22Rv1 (cell line): Measurements from ENCODE around the gene SIRT7.

Experiments
- CTCF ChIP-seq: fragments of 450-650 bp; IDR thresholded peaks from 2 replicates; pipeline ENCODE4 v1.5.1; 2017; ENCODE audit warnings: mild to moderate bottlenecking
- ZFX ChIP-seq: fragments of 450-650 bp; IDR thresholded peaks from 2 replicates; pipeline ENCODE4 v1.6.1; 2017; ENCODE audit warnings: antibody characterized with exemption, borderline replicate concordance

- TF ChIP-seq CTCF (no peak), ZFX (no peak)
Measured at GRCh38 chr17:81957691-81958432, 39.9 kb upstream of the SIRT7 start.
